ENCODE results near the gene GPR37. TPM values are rescaled to one million over a fixed set of nuclear protein-coding genes. Genes with fewer than 3 reads are reported as not detected.

Gene GPR37
- total and polyA plus RNA-seq, 7 donors: 0.09 to 0.89 (median 0.47) TPM

DNA sequence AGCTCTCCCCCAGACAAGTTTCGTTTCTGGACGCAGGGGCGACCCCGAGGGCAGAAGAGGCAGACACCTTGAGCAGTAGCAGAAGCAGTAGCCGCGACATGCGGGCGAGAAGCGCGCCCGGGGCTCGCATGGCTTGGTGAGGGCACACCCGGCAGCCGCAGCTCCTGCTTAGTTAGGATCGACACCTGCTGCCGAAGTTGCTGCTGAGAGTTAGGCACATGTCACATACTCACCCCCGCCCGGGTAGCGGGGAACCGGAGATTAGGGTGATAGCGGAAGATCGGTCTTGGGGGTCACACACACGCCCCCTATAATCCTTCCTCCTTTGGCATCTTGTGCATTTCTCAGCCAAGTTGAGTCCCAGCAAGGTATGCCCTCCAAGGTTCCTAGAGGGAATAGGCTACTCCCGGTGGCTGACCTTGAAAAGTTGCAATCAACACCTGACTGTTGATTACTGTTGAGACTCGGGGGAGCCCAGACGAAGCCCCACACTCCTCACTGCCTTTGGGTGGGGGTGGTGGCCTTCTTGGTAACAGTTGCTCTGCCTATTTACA is 668 bp downstream of the GPR37 start:
- WGBS, 3 donors: 1% methylated on average over 26 of the region's 26 CpGs
- ATAC-seq (peak; percentile 33 to 73 (median 45)), DNase-seq (peak in 1 of 2 donors; percentile 58)
- intact Hi-C loops (cut with DNase I): no loop called here
- peaks cover 0 to 40% (median 7%) of the 10 kb centered on the region in 3 donors for H3K27me3 ChIP-seq (ENCODE audit: insufficient read depth in 3 of 3, low read length in 2 of 3)
- no peaks in the 10 kb centered on the region for H3K9me3 ChIP-seq
- no peak overlapping the region for H3K27ac ChIP-seq
- TF ChIP-seq, protein P1, sequence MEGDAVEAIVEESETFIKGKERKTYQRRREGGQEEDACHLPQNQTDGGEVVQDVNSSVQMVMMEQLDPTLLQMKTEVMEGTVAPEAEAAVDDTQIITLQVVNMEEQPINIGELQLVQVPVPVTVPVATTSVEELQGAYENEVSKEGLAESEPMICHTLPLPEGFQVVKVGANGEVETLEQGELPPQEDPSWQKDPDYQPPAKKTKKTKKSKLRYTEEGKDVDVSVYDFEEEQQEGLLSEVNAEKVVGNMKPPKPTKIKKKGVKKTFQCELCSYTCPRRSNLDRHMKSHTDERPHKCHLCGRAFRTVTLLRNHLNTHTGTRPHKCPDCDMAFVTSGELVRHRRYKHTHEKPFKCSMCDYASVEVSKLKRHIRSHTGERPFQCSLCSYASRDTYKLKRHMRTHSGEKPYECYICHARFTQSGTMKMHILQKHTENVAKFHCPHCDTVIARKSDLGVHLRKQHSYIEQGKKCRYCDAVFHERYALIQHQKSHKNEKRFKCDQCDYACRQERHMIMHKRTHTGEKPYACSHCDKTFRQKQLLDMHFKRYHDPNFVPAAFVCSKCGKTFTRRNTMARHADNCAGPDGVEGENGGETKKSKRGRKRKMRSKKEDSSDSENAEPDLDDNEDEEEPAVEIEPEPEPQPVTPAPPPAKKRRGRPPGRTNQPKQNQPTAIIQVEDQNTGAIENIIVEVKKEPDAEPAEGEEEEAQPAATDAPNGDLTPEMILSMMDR (IDR thresholded peaks at IDR 0.05): no peak
- no peaks in the 10 kb centered on the region for H3K4me1 ChIP-seq
- H3K4me3 ChIP-seq: peak overlapping the region; percentile 64
- no peaks in the 10 kb centered on the region for H3K36me3 ChIP-seq (ENCODE audit: insufficient read depth in 1 of 2, low read depth in 1 of 2)

DNA sequence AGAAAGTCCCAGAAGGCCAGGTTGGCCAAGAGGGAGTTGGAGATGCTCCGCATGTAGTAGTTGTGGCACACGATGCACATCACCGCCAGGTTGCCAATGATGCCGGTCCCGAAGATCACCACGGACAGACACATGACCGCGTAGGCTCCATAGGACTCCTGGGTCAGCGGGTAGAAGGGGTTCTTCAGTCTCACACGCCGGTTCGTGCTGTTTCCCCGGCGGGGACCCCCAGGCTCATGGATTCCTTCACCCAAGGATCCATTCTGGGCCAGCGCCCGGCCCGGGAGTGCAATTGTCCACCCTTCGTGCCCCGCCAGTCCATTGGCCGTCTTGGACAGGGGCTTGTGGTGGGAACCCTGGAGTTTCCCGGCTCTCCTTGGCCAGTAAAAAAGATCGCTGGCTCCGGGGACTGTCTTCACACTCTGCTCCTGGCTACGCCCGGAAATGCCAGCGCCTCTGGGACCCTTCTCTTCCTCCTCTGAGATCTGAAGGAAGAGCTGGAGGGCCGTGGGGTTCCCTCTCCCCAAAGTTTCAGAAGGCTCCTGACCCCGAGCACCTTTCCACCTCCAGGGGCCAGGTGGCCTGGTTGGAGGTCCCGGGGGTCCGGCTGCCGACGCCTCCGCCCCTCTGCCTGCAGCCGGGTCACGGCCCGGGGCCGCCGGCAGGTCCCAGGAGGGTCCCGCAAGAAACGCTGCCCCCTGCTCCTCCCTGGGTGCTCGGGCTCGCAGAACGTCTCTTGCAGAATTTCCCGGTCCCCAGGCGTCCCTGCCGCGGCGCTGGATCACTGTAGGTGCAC is 1.3 kb downstream of the GPR37 start:
- WGBS, 3 donors: 8 to 13% (median 13%) methylated on average over 48 of the region's 48 CpGs
- Histone ChIP-seq H3K27ac (no peak overlapping the region), H3K27me3 (ENCODE audit: insufficient read depth in 3 of 3, low read length in 2 of 3) (peaks cover 0 to 40% (median 7%) of the 10 kb centered on the region in 3 donors), H3K4me1 (no peaks in the 10 kb centered on the region), H3K36me3 (ENCODE audit: insufficient read depth in 1 of 2, low read depth in 1 of 2) (no peaks in the 10 kb centered on the region), H3K4me3 (peak overlapping the region; percentile 64), H3K9me3 (no peaks in the 10 kb centered on the region)
- TF ChIP-seq, protein P1 (IDR thresholded peaks at IDR 0.05): no peak
- DNase-seq (peak in 1 of 2 donors; percentile 52), ATAC-seq (peak in 1 of 4 donors; percentile 21)
- intact Hi-C loops (cut with DNase I): no loop called here

DNA sequence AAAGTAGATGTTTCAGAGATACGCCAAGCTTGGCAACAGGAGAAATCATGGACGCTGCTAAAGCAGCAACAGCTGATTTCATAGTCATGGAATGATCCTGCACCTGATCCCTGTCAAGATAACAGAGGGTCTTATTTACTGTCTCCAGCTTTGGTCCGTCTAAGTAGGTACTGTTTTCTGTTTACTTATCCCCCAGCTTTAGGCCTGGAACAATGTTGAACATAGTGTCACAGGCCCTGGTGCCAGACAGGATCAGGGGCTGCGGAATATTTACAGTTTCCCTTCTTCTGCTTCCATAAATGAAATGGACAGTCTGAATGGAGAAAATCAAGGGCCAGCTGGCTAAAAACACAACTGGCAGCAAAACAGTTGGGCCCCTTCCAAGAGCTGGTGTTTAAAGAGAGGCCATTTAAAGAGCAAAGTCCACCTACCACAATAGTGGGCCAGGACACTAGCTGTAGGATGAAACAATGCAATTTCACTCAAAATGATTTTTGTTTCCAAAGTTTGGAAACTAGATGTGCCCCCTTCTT is 2.9 kb downstream of the GPR37 start:
- H3K27me3 ChIP-seq (ENCODE audit: insufficient read depth in 3 of 3, low read length in 2 of 3): peaks cover 0 to 40% (median 7%) of the 10 kb centered on the region in 3 donors

DNA sequence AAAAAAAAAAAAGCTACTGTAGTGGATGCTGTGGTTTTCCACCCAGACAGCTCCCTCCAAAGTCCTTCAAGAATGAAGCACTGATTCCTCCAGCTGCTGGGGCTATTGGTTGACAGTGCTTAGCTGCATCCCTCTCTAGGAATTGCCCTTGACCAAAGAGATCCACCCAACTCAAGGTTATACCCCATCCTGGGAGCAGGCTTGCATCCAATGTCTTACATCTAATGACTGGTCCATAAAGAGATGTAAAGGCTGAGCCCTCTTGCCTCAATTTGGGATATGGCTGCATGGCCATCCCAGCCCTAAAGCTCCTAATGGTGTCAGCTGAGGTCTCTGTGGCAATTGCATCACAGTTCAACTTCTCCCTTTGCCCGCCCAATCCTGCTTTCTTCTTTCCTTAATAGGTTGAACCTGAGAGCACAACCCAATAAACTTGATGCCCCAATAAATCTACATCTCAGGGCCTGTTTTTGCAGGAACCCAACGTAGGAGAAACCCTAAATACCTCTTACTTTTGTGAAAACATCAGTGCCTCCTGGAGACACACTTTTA is 4.4 kb downstream of the GPR37 start:
- DNase-seq (no peak), ATAC-seq (no peak)
- Histone ChIP-seq H3K27me3 (ENCODE audit: insufficient read depth in 3 of 3, low read length in 2 of 3) (peaks cover 0 to 40% (median 7%) of the 10 kb centered on the region in 3 donors), H3K4me1 (no peaks in the 10 kb centered on the region), H3K4me3 (no peak overlapping the region), H3K36me3 (ENCODE audit: insufficient read depth in 1 of 2, low read depth in 1 of 2) (no peaks in the 10 kb centered on the region), H3K9me3 (no peaks in the 10 kb centered on the region), H3K27ac (no peak overlapping the region)
- TF ChIP-seq, protein P1 (IDR thresholded peaks at IDR 0.05): no peak
- WGBS, 3 donors: 72 to 83% (median 75%) methylated on average over 2 of the region's 2 CpGs
- intact Hi-C loops (cut with DNase I): no loop called here

More for the DNA sequence above, 2.9 kb downstream of the GPR37 start:
- Histone ChIP-seq H3K36me3 (ENCODE audit: insufficient read depth in 1 of 2, low read depth in 1 of 2) (no peaks in the 10 kb centered on the region), H3K27ac (no peak overlapping the region), H3K4me3 (no peak overlapping the region), H3K9me3 (no peaks in the 10 kb centered on the region), H3K4me1 (no peaks in the 10 kb centered on the region)
- DNase-seq (no peak), ATAC-seq (no peak)
- WGBS, 3 donors: 28 to 37% (median 32%) methylated on average over 4 of the region's 4 CpGs
- intact Hi-C loops (cut with DNase I): no loop called here
- TF ChIP-seq, protein P1 (IDR thresholded peaks at IDR 0.05): no peak

All from psoas muscle (tissue), 8 donors.